NCI-H524 (cell line): ENCODE results near the gene EIF3I.

Source experiments
- DNase-seq, 2 experiments: peaks; one replicate each; lab custom pipeline; 2025; lab: John Stamatoyannopoulos, UW

Gene EIF3I

GRCh38 chr1:32266921-32267591 lies 44.8 kb downstream of the EIF3I start:
- no peak for DNase-seq

- no peak for DNase-seq
Observed at GRCh38 chr1:32269744-32270143, 47.5 kb downstream of the EIF3I start.

GRCh38 chr1:32272557-32273390 lies 50.6 kb downstream of the EIF3I start:
- no peak for DNase-seq

- no peak for DNase-seq
Observed at GRCh38 chr1:32273391-32274208, 51.4 kb downstream of the EIF3I start.

GRCh38 chr1:32274646-32275340 lies 52.6 kb downstream of the EIF3I start:
- no peak for DNase-seq

GRCh38 chr1:32275424-32275823 lies 53.2 kb downstream of the EIF3I start:
- peak in 1 of 2 experiments; percentile 36 for DNase-seq

- no peak for DNase-seq
Observed at GRCh38 chr1:32276032-32276782, 54.0 kb downstream of the EIF3I start.
